ENCODE measurements around the gene LTBP3.

DNA sequence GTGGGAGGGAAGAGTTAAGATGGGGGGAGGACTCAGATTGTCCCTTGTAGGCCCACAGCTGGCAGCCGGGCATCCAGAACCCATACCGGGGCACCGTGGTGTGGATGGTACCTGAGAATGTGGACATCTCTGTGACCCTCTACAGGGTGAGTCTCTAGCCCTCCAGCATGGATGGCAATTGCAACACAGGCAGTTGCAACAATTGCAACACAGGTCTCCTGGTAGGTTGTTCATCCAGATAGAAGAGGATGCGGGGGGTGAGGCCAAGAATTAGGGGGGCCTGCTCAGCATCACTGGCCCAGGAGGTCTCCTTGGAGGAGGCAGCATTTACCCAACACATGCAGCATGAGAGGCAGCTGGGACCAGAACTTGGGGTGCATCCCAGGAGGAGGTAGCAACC, 21.1 kb upstream of the LTBP3 start:
- TF ChIP-seq, protein P1, sequence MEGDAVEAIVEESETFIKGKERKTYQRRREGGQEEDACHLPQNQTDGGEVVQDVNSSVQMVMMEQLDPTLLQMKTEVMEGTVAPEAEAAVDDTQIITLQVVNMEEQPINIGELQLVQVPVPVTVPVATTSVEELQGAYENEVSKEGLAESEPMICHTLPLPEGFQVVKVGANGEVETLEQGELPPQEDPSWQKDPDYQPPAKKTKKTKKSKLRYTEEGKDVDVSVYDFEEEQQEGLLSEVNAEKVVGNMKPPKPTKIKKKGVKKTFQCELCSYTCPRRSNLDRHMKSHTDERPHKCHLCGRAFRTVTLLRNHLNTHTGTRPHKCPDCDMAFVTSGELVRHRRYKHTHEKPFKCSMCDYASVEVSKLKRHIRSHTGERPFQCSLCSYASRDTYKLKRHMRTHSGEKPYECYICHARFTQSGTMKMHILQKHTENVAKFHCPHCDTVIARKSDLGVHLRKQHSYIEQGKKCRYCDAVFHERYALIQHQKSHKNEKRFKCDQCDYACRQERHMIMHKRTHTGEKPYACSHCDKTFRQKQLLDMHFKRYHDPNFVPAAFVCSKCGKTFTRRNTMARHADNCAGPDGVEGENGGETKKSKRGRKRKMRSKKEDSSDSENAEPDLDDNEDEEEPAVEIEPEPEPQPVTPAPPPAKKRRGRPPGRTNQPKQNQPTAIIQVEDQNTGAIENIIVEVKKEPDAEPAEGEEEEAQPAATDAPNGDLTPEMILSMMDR (IDR thresholded peaks at IDR 0.05; ENCODE audit: poor library complexity, severe bottlenecking): no peak
- no peak for TF ChIP-seq POLR2AphosphoS5 (IDR thresholded peaks at IDR 0.05)
- TF ChIP-seq SMC3 (conservative IDR thresholded peaks at IDR 0.05; ENCODE audit: poor library complexity): no peak
- TF ChIP-seq EZH2 (IDR thresholded peaks at IDR 0.05; ENCODE audit: borderline replicate concordance, insufficient read depth, low read length, poor library complexity, severe bottlenecking): no peak

All from neural cell (in vitro differentiated cells).